Measurements from ENCODE around the gene ATG16L1.

Gene ATG16L1

GRCh38 chr2:233218836-233219235 is 32.6 kb upstream of the ATG16L1 start:
- TF ChIP-seq GATA2 (IDR thresholded peaks at IDR 0.05; ENCODE audit: low read depth, low read length): no peak
- no peak for TF ChIP-seq GATA3 (IDR thresholded peaks at IDR 0.05; ENCODE audit: low read depth, low read length)

DNA sequence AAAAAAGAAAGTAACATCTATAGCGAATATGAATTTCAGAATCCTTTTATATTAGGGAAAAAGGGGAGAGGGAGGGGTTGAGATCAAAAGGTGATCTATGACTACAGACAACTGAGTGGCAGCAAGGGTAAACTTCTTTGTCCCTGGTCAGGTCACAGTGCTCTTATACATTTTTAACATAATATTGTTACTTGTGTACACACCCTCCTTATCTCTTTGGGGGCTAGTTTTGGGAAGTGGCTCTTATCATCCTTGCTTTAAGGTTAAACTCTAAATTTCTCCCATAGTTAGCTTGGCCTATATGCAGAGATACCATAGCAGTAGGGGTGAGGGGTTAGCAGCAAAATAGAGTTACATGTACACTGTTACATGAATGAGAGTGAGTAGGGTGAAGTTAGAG is 31.6 kb upstream of the ATG16L1 start:
- no peak for TF ChIP-seq GATA3 (IDR thresholded peaks at IDR 0.05; ENCODE audit: low read depth, low read length)
- no peak for TF ChIP-seq GATA2 (IDR thresholded peaks at IDR 0.05; ENCODE audit: low read depth, low read length)

GRCh38 chr2:233221378-233222063 is 30.0 kb upstream of the ATG16L1 start:
- no peak for TF ChIP-seq GATA3 (IDR thresholded peaks at IDR 0.05; ENCODE audit: low read depth, low read length)
- TF ChIP-seq GATA2 (IDR thresholded peaks at IDR 0.05; ENCODE audit: low read depth, low read length): no peak

- TF ChIP-seq GATA2 (IDR thresholded peaks at IDR 0.05; ENCODE audit: low read depth, low read length) (no peak), GATA3 (IDR thresholded peaks at IDR 0.05; ENCODE audit: low read depth, low read length) (no peak)
Observed at GRCh38 chr2:233223059-233223894, 28.2 kb upstream of the ATG16L1 start.

DNA sequence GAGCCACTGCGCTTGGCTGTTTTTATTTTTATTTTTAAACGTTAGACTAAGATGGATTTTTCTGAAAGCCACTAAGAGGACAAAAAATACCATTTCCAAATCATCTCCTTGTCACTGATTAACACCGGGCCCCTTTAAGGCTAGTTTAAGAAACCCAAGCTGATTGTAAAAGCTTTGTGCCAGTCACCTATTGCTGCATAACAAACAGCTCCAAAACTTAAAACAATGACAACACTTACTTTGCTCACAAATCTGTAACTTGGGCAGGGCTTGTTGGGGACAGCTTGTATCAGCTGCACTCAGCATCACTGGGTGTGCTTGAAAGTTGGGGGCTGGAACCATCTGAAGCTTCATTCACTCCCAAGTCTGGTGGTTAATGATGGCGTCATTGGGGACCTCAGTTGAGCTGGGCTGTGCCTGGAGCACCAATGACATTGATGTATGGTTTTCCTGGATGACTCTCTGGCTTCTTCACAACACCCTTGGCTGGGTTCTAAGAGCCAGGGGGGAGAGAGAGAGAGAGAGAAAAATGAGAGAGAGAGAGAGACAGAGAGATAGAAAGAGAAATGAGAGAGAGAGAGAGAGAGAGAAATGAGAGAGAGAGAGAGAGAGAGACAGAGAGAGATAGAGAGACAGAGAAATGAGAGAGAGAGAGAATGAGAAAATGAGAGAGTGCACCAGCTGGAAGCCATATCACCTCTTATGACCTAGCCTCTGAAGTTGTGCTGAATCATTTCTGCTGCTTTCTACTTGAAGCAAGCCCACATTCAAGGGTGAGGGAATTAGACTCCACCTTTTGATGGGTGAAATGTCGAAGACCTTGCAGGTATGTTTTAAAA is 26.0 kb upstream of the ATG16L1 start:
- TF ChIP-seq GATA3 (IDR thresholded peaks at IDR 0.05; ENCODE audit: low read depth, low read length) (no peak), GATA2 (IDR thresholded peaks at IDR 0.05; ENCODE audit: low read depth, low read length) (no peak)

DNA sequence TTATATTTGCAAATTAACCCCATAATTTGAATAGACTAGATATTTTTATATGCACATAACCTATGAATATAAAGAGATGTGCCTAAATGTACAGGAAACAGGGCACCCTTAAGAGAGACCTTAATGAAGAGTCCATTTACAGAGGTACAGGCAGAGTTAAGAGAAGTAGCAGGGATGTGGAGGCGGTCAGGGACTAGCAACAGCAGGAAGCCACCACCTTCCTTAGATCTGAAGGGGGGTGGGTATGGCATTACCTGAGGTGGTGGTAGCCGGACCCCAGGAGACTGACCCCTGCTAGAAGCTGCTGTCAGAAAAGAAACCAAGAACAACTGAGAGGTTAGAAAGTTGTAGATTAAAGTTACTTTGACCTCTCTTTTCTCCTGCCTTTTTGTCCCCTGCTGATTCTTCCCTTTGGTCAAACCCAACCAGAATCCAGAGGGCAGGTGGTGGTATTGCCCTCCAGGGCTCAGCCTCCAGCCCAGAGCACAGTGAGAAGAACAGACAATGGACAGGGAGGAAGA is 24.9 kb upstream of the ATG16L1 start:
- TF ChIP-seq GATA3 (IDR thresholded peaks at IDR 0.05; ENCODE audit: low read depth, low read length) (no peak), GATA2 (IDR thresholded peaks at IDR 0.05; ENCODE audit: low read depth, low read length) (no peak)

DNA sequence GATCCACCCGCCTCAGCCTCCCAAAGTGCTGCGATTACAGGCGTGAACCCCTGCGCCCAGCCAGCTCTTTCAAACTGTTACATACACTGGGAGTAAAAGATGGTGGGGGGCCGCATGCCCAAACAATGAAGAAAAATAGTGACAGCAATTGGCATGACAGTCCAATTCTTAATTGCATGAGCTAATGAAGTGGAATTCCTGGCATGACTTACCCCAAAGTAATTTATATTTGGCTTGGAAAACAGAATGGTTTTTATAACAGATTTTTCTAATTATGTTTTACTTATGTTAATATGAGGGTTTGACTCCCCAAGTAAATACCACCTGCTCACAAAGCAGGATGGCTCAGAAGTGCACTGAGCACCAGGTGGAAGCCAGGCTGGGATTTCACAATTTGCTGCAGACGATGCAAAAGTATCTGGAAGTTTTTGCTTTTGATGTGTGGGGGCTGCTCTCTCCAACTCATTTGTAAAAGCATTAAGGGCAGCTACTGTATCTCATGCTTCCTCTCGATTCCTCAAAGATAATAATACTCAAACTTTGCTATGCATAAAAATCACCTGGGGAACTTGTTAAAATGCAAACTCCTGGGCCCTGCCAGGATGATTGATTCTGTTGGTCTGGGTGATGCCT is 24.0 kb upstream of the ATG16L1 start:
- TF ChIP-seq GATA3 (IDR thresholded peaks at IDR 0.05; ENCODE audit: low read depth, low read length) (no peak), GATA2 (IDR thresholded peaks at IDR 0.05; ENCODE audit: low read depth, low read length) (no peak)

GRCh38 chr2:233228376-233228775 is 23.1 kb upstream of the ATG16L1 start:
- TF ChIP-seq GATA3 (IDR thresholded peaks at IDR 0.05; ENCODE audit: low read depth, low read length) (no peak), GATA2 (IDR thresholded peaks at IDR 0.05; ENCODE audit: low read depth, low read length) (no peak)

- TF ChIP-seq GATA3 (IDR thresholded peaks at IDR 0.05; ENCODE audit: low read depth, low read length) (no peak), GATA2 (IDR thresholded peaks at IDR 0.05; ENCODE audit: low read depth, low read length) (no peak)
Observed at GRCh38 chr2:233233618-233234230, 17.7 kb upstream of the ATG16L1 start.

DNA sequence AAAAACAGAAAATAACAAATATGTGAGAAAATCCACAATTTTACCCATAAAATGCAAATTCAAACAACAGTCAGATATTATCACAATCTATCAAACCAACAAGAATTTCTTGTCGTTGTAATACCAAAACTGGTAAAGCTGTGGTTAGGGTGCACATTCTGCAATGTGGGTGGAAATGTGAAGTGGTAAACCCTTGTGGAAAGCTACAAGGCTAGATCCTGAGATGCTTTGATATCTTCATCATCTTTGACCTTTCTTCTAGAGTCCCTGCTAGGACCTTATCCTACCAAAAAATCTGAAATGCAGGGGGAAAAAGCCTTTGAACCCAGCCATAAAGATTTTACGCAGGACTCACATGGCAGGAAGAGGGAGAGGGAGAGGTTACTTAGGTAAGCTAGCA is 17.2 kb upstream of the ATG16L1 start:
- TF ChIP-seq GATA3 (IDR thresholded peaks at IDR 0.05; ENCODE audit: low read depth, low read length): no peak

DNA sequence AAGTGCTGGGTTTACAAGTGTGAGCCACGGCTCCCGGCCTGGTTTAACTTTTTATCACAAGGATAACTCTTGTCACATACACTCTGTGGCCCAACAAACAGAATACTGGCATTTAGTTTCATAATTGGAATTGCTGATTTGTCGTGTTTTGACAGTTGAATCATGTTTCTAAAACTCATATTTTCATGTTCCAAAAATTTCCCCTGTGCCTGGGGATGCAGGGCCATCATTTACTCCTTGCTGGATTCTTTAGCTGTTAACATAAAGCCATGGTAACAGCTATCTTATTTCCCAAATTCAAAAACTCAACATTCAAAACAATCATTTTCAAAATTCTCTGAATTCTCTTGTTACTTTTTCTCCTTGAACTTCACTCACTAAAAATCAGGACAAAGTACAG is 16.5 kb upstream of the ATG16L1 start:
- TF ChIP-seq GATA2 (IDR thresholded peaks at IDR 0.05; ENCODE audit: low read depth, low read length) (no peak), GATA3 (IDR thresholded peaks at IDR 0.05; ENCODE audit: low read depth, low read length) (no peak)

DNA sequence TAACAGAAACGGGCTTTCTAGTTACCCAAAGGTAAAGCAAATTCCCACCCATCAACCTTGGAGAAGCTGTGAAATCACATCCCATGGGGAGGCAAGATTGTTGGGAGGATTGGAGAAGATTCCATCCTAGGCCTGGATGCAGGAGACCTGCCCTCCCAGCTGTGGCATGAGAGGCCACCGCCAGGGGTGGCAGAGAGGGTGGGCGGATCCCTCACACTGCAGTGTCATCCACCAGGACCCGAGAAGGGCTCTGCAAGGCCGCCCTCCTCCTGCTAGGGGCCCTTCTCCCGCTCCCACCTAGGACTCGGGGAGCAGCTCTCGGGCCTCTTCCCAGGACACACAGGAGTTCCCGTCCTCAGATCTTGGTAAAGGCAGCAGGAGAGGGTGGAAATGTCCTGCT is 15.5 kb upstream of the ATG16L1 start:
- TF ChIP-seq GATA2 (IDR thresholded peaks at IDR 0.05; ENCODE audit: low read depth, low read length) (no peak), GATA3 (IDR thresholded peaks at IDR 0.05; ENCODE audit: low read depth, low read length) (no peak)

GRCh38 chr2:233236820-233237589 is 14.5 kb upstream of the ATG16L1 start:
- no peak for TF ChIP-seq GATA2 (IDR thresholded peaks at IDR 0.05; ENCODE audit: low read depth, low read length)
- no peak for TF ChIP-seq GATA3 (IDR thresholded peaks at IDR 0.05; ENCODE audit: low read depth, low read length)
